Liver (tissue), 9 donors: ENCODE results near the gene TCF19. TPM values are rescaled to one million over a fixed set of nuclear protein-coding genes. Genes with fewer than 3 reads are reported as not detected.

Source experiments
- DNase-seq: peaks from one replicate; pipeline ENCODE4 v3.0.0-alpha.2; 2017; ENCODE audit warnings: low spot score
- H3K27ac ChIP-seq, 2 donors: one replicate each; pipeline ENCODE4 v1.7.0; 2013; ENCODE audit warnings: inconsistent platforms in 2 of 2, low read length in 2 of 2, control low read depth in 1 of 2, low read depth in 1 of 2, mild to moderate bottlenecking in 1 of 2
- H3K27me3 ChIP-seq, 4 donors: one replicate each; pipeline versions ENCODE4 v1.6.1 to v1.7.0; 2013; ENCODE audit warnings: low read length in 3 of 4, inconsistent platforms in 1 of 4, mild to moderate bottlenecking in 1 of 4, moderate library complexity in 1 of 4; ENCODE audit not compliant: control insufficient read depth in 4 of 4, insufficient read depth in 4 of 4
- H3K36me3 ChIP-seq, 4 donors: one replicate each; pipeline versions ENCODE4 v1.6.1 to v1.7.0; 2013; ENCODE audit warnings: low read length in 3 of 4, mild to moderate bottlenecking in 3 of 4, low read depth in 1 of 4, moderate library complexity in 1 of 4; ENCODE audit not compliant: control insufficient read depth in 4 of 4, insufficient read depth in 3 of 4
- H3K4me1 ChIP-seq, 4 donors: one replicate each; pipeline versions ENCODE4 v1.6.1 to v1.7.0; 2013; ENCODE audit warnings: low read length in 3 of 4, mild to moderate bottlenecking in 3 of 4, moderate library complexity in 1 of 4; ENCODE audit not compliant: control insufficient read depth in 4 of 4, insufficient read depth in 4 of 4
- H3K4me3 ChIP-seq, 3 donors: one replicate each; pipeline versions ENCODE4 v1.6.1 to v1.7.0; 2013; ENCODE audit warnings: low read length in 3 of 3, control low read depth in 1 of 3, low read depth in 1 of 3, mild to moderate bottlenecking in 1 of 3
- H3K9ac ChIP-seq, 2 donors: one replicate each; pipeline ENCODE4 v1.7.0; 2013; ENCODE audit warnings: low read length in 2 of 2, mild to moderate bottlenecking in 2 of 2, moderate library complexity in 2 of 2, control low read depth in 1 of 2, low read depth in 1 of 2
- H3K9me3 ChIP-seq, 4 donors: one replicate each; pipeline versions ENCODE4 v1.6.1 to v1.7.0; 2013; ENCODE audit warnings: low read length in 3 of 4; ENCODE audit not compliant: control insufficient read depth in 4 of 4
- EGR1 ChIP-seq, 2 donors: IDR thresholded peaks; 2 replicates each; pipeline ENCODE4 v1.6.1; 2016 to 2018; ENCODE audit warnings: antibody characterized with exemption in 2 of 2, low read depth in 2 of 2
- FOXA1 ChIP-seq: IDR thresholded peaks from 2 replicates; pipeline ENCODE4 v1.6.1; 2016; ENCODE audit warnings: antibody characterized with exemption
- FOXA2 ChIP-seq: IDR thresholded peaks from 2 replicates; pipeline ENCODE4 v1.6.1; 2016; ENCODE audit warnings: antibody characterized with exemption
- GABPA ChIP-seq, 2 donors: IDR thresholded peaks in 1 of 2; conservative IDR thresholded peaks in 1 of 2; 2 replicates each; pipeline ENCODE4 v1.6.1; 2016; ENCODE audit warnings: antibody characterized with exemption in 2 of 2, mild to moderate bottlenecking in 1 of 2, moderate library complexity in 1 of 2
- HNF4A ChIP-seq, 2 donors: conservative IDR thresholded peaks; 2 replicates each; pipeline ENCODE4 v1.6.1; 2016; ENCODE audit warnings: antibody characterized with exemption in 2 of 2, mild to moderate bottlenecking in 2 of 2
- HNF4G ChIP-seq: IDR thresholded peaks from 2 replicates; pipeline ENCODE4 v1.6.1; 2016; ENCODE audit warnings: antibody characterized with exemption
- MAX ChIP-seq: IDR thresholded peaks from 2 replicates; pipeline ENCODE4 v1.6.1; 2016; ENCODE audit warnings: antibody characterized with exemption
- NR2F2 ChIP-seq: IDR thresholded peaks from 2 replicates; pipeline ENCODE4 v1.6.1; 2016; ENCODE audit warnings: antibody characterized with exemption
- RAD21 ChIP-seq, 2 donors: IDR thresholded peaks; 2 replicates each; pipeline ENCODE4 v1.6.1; 2016; ENCODE audit warnings: antibody characterized with exemption in 2 of 2, mild to moderate bottlenecking in 2 of 2
- RXRA ChIP-seq, 2 donors: IDR thresholded peaks; 2 replicates each; pipeline ENCODE4 v1.6.1; 2017 to 2018; ENCODE audit warnings: antibody characterized with exemption in 2 of 2, mild to moderate bottlenecking in 1 of 2
- SP1 ChIP-seq: IDR thresholded peaks from 2 replicates; pipeline ENCODE4 v1.6.1; 2018; ENCODE audit warnings: antibody characterized with exemption, mild to moderate bottlenecking
- TAF1 ChIP-seq: conservative IDR thresholded peaks from 2 replicates; pipeline ENCODE4 v1.6.1; 2016; ENCODE audit warnings: antibody characterized with exemption, mild to moderate bottlenecking
- YY1 ChIP-seq: IDR thresholded peaks from 2 replicates; pipeline ENCODE4 v1.6.1; 2016; ENCODE audit warnings: antibody characterized with exemption, mild to moderate bottlenecking
- ZBTB33 ChIP-seq: IDR thresholded peaks from 2 replicates; pipeline ENCODE4 v1.6.1; 2016; ENCODE audit warnings: antibody characterized with exemption
- WGBS: extraction: QIAGEN DNeasy Blood & Tissue Kit; methylation state at CpG from one replicate; pipeline ENCODE4 v1.1.7; 2013; 5-methylcytosine and 5-hydroxymethylcytosine counted together
- polyA plus RNA-seq, 2 donors: library from polyadenylated mRNA; stranded (reverse) in 1 of 2; unstranded in 1 of 2; fragments of 200-250 nt in 1 of 2; fragments of >200 nt in 1 of 2; fragmentation: Nextera tagmentation in 1 of 2; extraction: Ambion mirVana in 1 of 2; gene quantifications; one replicate each; pipeline versions ENCODE4 v1.2.1 to v1.2.3, GENCODE V29; 2013 to 2015
- total RNA-seq, 2 donors: library from RNA; depleted of rRNA; stranded (reverse); fragments of >200 nt; gene quantifications; one replicate each; pipeline ENCODE4 v1.2.3, GENCODE V29; 2014
- TF ChIP-seq, protein P1 (sequence below): IDR thresholded peaks from 2 replicates; pipeline ENCODE4 v1.6.1; 2016; ENCODE audit warnings: antibody characterized with exemption
- TF ChIP-seq, protein P2 (sequence below): fragments of 150-350 bp; IDR thresholded peaks from 2 replicates; pipeline ENCODE4 v1.5.1; 2017; ENCODE audit warnings: improper control_type of control experiment, low read depth, low read length; ENCODE audit not compliant: missing input control
- TF ChIP-seq, protein P3 (sequence below): IDR thresholded peaks from 2 replicates; pipeline ENCODE4 v1.6.1; 2016; ENCODE audit warnings: antibody characterized with exemption, mild to moderate bottlenecking
- donor health status: healthy.
- donor health status: healthy.
- donor health status: healthy.
- donor health status: healthy.
- donor health status: healthy.

Gene TCF19
- total and polyA plus RNA-seq, 4 donors = 0.63 to 16.8 (median 2.0) TPM

GRCh38 chr6:31132806-31133205 lies 25.6 kb upstream of the TCF19 start:
- Histone ChIP-seq H3K36me3 (no peaks in the 10 kb centered on the region), H3K4me1 (peaks cover 0 to 4% (median 3%) of the 10 kb centered on the region in 4 donors)

DNA sequence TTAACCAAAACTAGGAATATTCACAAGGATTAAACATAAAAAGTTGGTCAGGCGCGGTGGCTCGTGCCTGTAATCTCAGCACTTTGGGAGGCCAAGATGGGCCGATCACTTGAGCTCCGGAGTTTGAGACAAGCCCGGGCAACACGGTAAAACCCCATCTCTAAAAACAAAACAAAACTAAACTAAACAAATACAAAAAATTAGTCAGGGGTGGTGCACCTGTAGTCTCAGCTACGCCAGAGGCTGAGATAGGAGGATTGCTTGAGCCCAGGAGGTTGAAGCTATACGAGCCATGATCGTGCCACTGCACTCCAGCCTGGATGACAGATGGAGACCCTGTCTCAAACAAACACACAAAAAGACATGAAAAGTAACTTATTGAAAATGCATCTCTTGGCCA lies 22.7 kb upstream of the TCF19 start:
- DNase-seq = no peak
- Histone ChIP-seq H3K4me1 (peaks cover 0 to 5% (median 4%) of the 10 kb centered on the region in 4 donors), H3K36me3 (no peaks in the 10 kb centered on the region), H3K27ac (no peak overlapping the region), H3K9me3 (no peaks in the 10 kb centered on the region), H3K4me3 (no peak overlapping the region), H3K9ac (no peak overlapping the region), H3K27me3 (no peaks in the 10 kb centered on the region)
- WGBS = 85% methylated on average over 10 of the region's 10 CpGs
- TF ChIP-seq SP1 = no peak
- TF ChIP-seq MAX = no peak
- no peak for TF ChIP-seq NR2F2
- TF ChIP-seq FOXA2 = no peak
- TF ChIP-seq, protein P1, sequence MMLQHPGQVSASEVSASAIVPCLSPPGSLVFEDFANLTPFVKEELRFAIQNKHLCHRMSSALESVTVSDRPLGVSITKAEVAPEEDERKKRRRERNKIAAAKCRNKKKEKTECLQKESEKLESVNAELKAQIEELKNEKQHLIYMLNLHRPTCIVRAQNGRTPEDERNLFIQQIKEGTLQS = no peak
- TF ChIP-seq RXRA (IDR thresholded peaks at IDR 0.05) = no peak
- TF ChIP-seq HNF4A (conservative IDR thresholded peaks at IDR 0.05) = no peak
- TF ChIP-seq RAD21 (IDR thresholded peaks at IDR 0.05) = no peak
- TF ChIP-seq GABPA (IDR thresholded peaks at IDR 0.05 in 1 of 2, conservative IDR thresholded peaks at IDR 0.05 in 1 of 2) = no peak
- TF ChIP-seq, protein P2, sequence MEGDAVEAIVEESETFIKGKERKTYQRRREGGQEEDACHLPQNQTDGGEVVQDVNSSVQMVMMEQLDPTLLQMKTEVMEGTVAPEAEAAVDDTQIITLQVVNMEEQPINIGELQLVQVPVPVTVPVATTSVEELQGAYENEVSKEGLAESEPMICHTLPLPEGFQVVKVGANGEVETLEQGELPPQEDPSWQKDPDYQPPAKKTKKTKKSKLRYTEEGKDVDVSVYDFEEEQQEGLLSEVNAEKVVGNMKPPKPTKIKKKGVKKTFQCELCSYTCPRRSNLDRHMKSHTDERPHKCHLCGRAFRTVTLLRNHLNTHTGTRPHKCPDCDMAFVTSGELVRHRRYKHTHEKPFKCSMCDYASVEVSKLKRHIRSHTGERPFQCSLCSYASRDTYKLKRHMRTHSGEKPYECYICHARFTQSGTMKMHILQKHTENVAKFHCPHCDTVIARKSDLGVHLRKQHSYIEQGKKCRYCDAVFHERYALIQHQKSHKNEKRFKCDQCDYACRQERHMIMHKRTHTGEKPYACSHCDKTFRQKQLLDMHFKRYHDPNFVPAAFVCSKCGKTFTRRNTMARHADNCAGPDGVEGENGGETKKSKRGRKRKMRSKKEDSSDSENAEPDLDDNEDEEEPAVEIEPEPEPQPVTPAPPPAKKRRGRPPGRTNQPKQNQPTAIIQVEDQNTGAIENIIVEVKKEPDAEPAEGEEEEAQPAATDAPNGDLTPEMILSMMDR = no peak
- no peak for TF ChIP-seq HNF4G

More at GRCh38 chr6:31132806-31133205, 25.6 kb upstream of the TCF19 start:
- WGBS = 87% methylated on average over 6 of the region's 6 CpGs
- H3K9ac ChIP-seq = no peak overlapping the region
- DNase-seq = no peak
- H3K27me3 ChIP-seq = no peaks in the 10 kb centered on the region
- H3K27ac ChIP-seq = no peak overlapping the region
- TF ChIP-seq YY1 = no peak
- no peak for TF ChIP-seq ZBTB33
- no peak for TF ChIP-seq HNF4G
- TF ChIP-seq, protein P2 = no peak
- TF ChIP-seq SP1 = no peak
- TF ChIP-seq GABPA (IDR thresholded peaks at IDR 0.05 in 1 of 2, conservative IDR thresholded peaks at IDR 0.05 in 1 of 2) = no peak
- TF ChIP-seq TAF1 = no peak
- TF ChIP-seq, protein P3, sequence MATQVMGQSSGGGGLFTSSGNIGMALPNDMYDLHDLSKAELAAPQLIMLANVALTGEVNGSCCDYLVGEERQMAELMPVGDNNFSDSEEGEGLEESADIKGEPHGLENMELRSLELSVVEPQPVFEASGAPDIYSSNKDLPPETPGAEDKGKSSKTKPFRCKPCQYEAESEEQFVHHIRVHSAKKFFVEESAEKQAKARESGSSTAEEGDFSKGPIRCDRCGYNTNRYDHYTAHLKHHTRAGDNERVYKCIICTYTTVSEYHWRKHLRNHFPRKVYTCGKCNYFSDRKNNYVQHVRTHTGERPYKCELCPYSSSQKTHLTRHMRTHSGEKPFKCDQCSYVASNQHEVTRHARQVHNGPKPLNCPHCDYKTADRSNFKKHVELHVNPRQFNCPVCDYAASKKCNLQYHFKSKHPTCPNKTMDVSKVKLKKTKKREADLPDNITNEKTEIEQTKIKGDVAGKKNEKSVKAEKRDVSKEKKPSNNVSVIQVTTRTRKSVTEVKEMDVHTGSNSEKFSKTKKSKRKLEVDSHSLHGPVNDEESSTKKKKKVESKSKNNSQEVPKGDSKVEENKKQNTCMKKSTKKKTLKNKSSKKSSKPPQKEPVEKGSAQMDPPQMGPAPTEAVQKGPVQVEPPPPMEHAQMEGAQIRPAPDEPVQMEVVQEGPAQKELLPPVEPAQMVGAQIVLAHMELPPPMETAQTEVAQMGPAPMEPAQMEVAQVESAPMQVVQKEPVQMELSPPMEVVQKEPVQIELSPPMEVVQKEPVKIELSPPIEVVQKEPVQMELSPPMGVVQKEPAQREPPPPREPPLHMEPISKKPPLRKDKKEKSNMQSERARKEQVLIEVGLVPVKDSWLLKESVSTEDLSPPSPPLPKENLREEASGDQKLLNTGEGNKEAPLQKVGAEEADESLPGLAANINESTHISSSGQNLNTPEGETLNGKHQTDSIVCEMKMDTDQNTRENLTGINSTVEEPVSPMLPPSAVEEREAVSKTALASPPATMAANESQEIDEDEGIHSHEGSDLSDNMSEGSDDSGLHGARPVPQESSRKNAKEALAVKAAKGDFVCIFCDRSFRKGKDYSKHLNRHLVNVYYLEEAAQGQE = no peak
- TF ChIP-seq, protein P1 = no peak
- no peak for TF ChIP-seq HNF4A (conservative IDR thresholded peaks at IDR 0.05)
- no peak for TF ChIP-seq EGR1 (IDR thresholded peaks at IDR 0.05; ENCODE audit: low read depth in 2 of 2)
- TF ChIP-seq FOXA1 = no peak
- no peak overlapping the region for H3K4me3 ChIP-seq
- H3K9me3 ChIP-seq = no peaks in the 10 kb centered on the region
